ENCODE measurements around the gene DHRS11. TPM values are rescaled to one million over a fixed set of nuclear protein-coding genes. Genes with fewer than 3 reads are reported as not detected.

The DHRS11 gene
- polyA plus RNA-seq (ENCODE audit: insufficient read length in 10 of 10) = 1 to 10 TPM; 4.2 to 8.5 (median 5.9) TPM
- long read RNA-seq, donor 1 = 0 reads
- long read RNA-seq, donor 2, full-length matches to known transcripts = 4 of 4 reads
- long read RNA-seq, donor 2, partial matches to known transcripts = 0 of 4 reads
- long read RNA-seq, donor 2, other reads (novel, unspliced or antisense) = 0 of 4 reads
- long read RNA-seq, donor 3 = 0 reads
- long read RNA-seq, donor 4, full-length matches to known transcripts = 3 of 3 reads
- long read RNA-seq, donor 4, partial matches to known transcripts = 0 of 3 reads
- long read RNA-seq, donor 4, other reads (novel, unspliced or antisense) = 0 of 3 reads
- long read RNA-seq, donor 5, full-length matches to known transcripts = 2 of 2 reads
- long read RNA-seq, donor 5, partial matches to known transcripts = 0 of 2 reads
- long read RNA-seq, donor 5, other reads (novel, unspliced or antisense) = 0 of 2 reads
- long read RNA-seq, donor 6, full-length matches to known transcripts = 2 of 2 reads
- long read RNA-seq, donor 6, partial matches to known transcripts = 0 of 2 reads
- long read RNA-seq, donor 6, other reads (novel, unspliced or antisense) = 0 of 2 reads
- long read RNA-seq, donor 7, full-length matches to known transcripts = 2 of 2 reads
- long read RNA-seq, donor 7, partial matches to known transcripts = 0 of 2 reads
- long read RNA-seq, donor 7, other reads (novel, unspliced or antisense) = 0 of 2 reads
- long read RNA-seq, donor 8, full-length matches to known transcripts = 2 of 2 reads
- long read RNA-seq, donor 8, partial matches to known transcripts = 0 of 2 reads
- long read RNA-seq, donor 8, other reads (novel, unspliced or antisense) = 0 of 2 reads
- long read RNA-seq, donor 9, full-length matches to known transcripts = 1 of 1 reads
- long read RNA-seq, donor 9, partial matches to known transcripts = 0 of 1 reads
- long read RNA-seq, donor 9, other reads (novel, unspliced or antisense) = 0 of 1 reads

GRCh38 chr17:36591434-36592315, at the start of gene DHRS11:
Gene DHRS11, plus strand, starts transcription at chr17:36591879. Its CDS starts 131 bp downstream, at chr17:36592010.
- peak; percentile 60 to 86 (median 76) for DNase-seq

- DNase-seq = no peak
Observed at GRCh38 chr17:36542755-36543154, 48.9 kb upstream of the DHRS11 start.

- peak; percentile 34 to 79 (median 51) for DNase-seq
Observed at GRCh38 chr17:36544044-36544306, 47.7 kb upstream of the DHRS11 start.

GRCh38 chr17:36544307-36545076, 47.2 kb upstream of the DHRS11 start, which contains the start of gene GGNBP2:
Gene GGNBP2, plus strand, starts transcription at chr17:36544919. Its CDS starts 806 bp downstream, at chr17:36545725.
- peak; percentile 94 to 97 (median 94) for DNase-seq

GRCh38 chr17:36545077-36545464, 46.6 kb upstream of the DHRS11 start:
- DNase-seq = no peak

- DNase-seq = peak; percentile 96 to 98 (median 97)
Observed at GRCh38 chr17:36545465-36546417, 45.9 kb upstream of the DHRS11 start.

- DNase-seq = no peak
Observed at GRCh38 chr17:36546418-36547093, 45.1 kb upstream of the DHRS11 start.

GRCh38 chr17:36547776-36548175, 43.9 kb upstream of the DHRS11 start:
- DNase-seq = no peak

GRCh38 chr17:36550491-36551417, 40.9 kb upstream of the DHRS11 start:
- DNase-seq = no peak

GRCh38 chr17:36553459-36553858, 38.2 kb upstream of the DHRS11 start:
- no peak for DNase-seq

GRCh38 chr17:36566081-36566480, 25.6 kb upstream of the DHRS11 start:
- no peak for DNase-seq

GRCh38 chr17:36575028-36575427, 16.7 kb upstream of the DHRS11 start:
- no peak for DNase-seq

- DNase-seq = no peak
Observed at GRCh38 chr17:36576793-36577192, 14.9 kb upstream of the DHRS11 start.

GRCh38 chr17:36578671-36579070, 13.0 kb upstream of the DHRS11 start:
- DNase-seq = no peak

GRCh38 chr17:36583787-36584186, 7.9 kb upstream of the DHRS11 start:
- no peak for DNase-seq

GRCh38 chr17:36586138-36586537, 5.5 kb upstream of the DHRS11 start:
- DNase-seq = no peak

- no peak for DNase-seq
Observed at GRCh38 chr17:36590082-36590481, 1.6 kb upstream of the DHRS11 start.

- DNase-seq = no peak
Observed at GRCh38 chr17:36592316-36592715, 637 bp downstream of the DHRS11 start.

Measured in muscle of back (tissue), 13 donors.